Ecto neural progenitor cell (in vitro differentiated cells): Measurements from ENCODE around the gene PEPD.

Source experiments
- DNase-seq: peaks from one replicate; pipeline ENCODE4 v3.0.0-alpha.2; 2018; ENCODE audit warnings: low spot score

Gene PEPD

GRCh38 chr19:33358408-33358807, 163.2 kb downstream of the PEPD start:
- DNase-seq = no peak

- no peak for DNase-seq
These were observed 164.0 kb downstream of the PEPD start for GRCh38 chr19:33357556-33357955.

- no peak for DNase-seq
These were observed 166.1 kb downstream of the PEPD start for GRCh38 chr19:33355535-33355934.

GRCh38 chr19:33350538-33351309, 170.9 kb downstream of the PEPD start:
- DNase-seq = no peak

GRCh38 chr19:33349319-33350289, 172.0 kb downstream of the PEPD start:
- DNase-seq = no peak

GRCh38 chr19:33348301-33349010, 173.1 kb downstream of the PEPD start:
- no peak for DNase-seq

- no peak for DNase-seq
These were observed 174.3 kb downstream of the PEPD start for GRCh38 chr19:33347300-33347699.

GRCh38 chr19:33346665-33347064, 174.9 kb downstream of the PEPD start:
- DNase-seq = no peak

GRCh38 chr19:33345163-33345562, 176.4 kb downstream of the PEPD start:
- DNase-seq = no peak

GRCh38 chr19:33344573-33344925, 177.0 kb downstream of the PEPD start:
- DNase-seq = no peak

GRCh38 chr19:33343859-33344572, 177.6 kb downstream of the PEPD start:
- DNase-seq = no peak

- DNase-seq = no peak
These were observed 178.3 kb downstream of the PEPD start for GRCh38 chr19:33343301-33343700.

- no peak for DNase-seq
These were observed 180.6 kb downstream of the PEPD start for GRCh38 chr19:33340991-33341390.

- no peak for DNase-seq
These were observed 182.3 kb downstream of the PEPD start for GRCh38 chr19:33339016-33339984.
